T47D (cell line): ENCODE data around the gene LHFPL2.

Source experiments
- DNase-seq, 2 experiments: peaks; one replicate each; pipeline versions ENCODE4 v3.0.0 to v3.0.0-alpha.2; 2011 to 2012; ENCODE audit warnings: low read depth in 1 of 2, low spot score in 1 of 2
- JUND ChIP-seq: IDR thresholded peaks from 2 replicates; pipeline ENCODE4 v1.6.1; 2012; ENCODE audit warnings: low read depth
- in situ Hi-C: cut with HindIII; loops from 2 replicates; pipeline ENCODE4 v1.10.0; 2016; ENCODE audit warnings: low sequenced_read_pairs, low pct_unique_long_range_greater_than_20kb

Gene LHFPL2

DNA sequence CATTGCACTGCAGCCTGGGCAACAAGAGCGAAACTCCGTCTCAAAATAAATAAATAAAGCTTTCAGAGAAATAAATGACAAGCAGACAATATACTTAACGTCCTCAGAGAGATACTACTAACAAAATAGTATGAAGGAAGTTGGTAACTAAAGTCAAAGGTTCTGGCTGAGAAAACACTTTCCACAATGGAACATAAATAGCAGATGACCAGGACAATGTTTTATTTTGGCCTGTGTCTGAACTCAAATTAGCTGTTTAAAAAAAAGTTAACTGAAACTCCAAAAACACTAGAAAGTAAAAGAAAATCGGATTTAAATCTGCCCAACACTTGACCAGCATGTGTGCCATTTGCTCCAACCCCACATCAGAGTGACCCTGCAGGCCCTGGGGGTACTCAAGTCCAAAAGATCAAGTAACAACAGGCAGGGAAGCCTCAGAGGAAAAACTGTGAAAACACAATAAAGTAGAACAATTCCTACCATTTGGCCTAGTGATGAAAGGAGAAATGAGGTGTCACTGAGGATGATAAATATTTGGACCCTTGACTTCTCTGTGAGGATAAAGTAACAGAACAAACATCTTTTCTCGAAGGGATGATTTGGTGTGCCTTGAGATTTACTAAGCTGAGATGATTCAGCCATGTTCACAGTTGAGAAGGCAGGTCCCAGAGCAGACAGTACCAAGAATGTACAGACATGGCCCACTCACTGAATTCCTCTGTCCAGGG lies 47.7 kb downstream of the LHFPL2 start:
- DNase-seq, result no peak
- in situ Hi-C loops, result no loop called here
- no peak for TF ChIP-seq JUND

DNA sequence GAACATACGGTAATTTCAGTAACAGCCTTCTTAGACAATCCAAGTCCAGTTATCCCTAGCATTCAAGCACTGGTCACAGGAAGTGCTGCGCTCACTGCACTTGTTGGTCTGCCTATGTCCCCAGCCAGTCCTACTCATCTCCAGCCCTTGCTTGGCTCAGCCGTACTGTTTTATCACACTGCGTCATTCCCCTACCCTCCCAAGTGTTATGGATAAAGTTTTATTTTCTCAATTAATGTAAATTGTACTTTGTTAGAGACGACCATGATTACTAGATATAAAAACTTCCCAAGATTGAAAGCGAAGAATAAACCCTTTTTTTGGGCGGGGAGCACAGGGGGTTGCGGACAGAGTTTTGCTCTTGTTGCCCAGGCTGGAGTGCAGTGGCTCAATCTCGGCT lies 49.6 kb downstream of the LHFPL2 start:
- no peak for DNase-seq
- in situ Hi-C loops, result no loop called here
- no peak for TF ChIP-seq JUND

- TF ChIP-seq JUND, result no peak
- in situ Hi-C loops, result no loop called here
- DNase-seq, result no peak
Measured at GRCh38 chr5:78597974-78598371, 50.6 kb downstream of the LHFPL2 start.

- in situ Hi-C loops, result no loop called here
- no peak for DNase-seq
- TF ChIP-seq JUND, result no peak
Measured at GRCh38 chr5:78597068-78597973, 51.3 kb downstream of the LHFPL2 start.

GRCh38 chr5:78595458-78595921 lies 53.1 kb downstream of the LHFPL2 start:
- no peak for DNase-seq
- TF ChIP-seq JUND, result no peak
- in situ Hi-C loops, result no loop called here

DNA sequence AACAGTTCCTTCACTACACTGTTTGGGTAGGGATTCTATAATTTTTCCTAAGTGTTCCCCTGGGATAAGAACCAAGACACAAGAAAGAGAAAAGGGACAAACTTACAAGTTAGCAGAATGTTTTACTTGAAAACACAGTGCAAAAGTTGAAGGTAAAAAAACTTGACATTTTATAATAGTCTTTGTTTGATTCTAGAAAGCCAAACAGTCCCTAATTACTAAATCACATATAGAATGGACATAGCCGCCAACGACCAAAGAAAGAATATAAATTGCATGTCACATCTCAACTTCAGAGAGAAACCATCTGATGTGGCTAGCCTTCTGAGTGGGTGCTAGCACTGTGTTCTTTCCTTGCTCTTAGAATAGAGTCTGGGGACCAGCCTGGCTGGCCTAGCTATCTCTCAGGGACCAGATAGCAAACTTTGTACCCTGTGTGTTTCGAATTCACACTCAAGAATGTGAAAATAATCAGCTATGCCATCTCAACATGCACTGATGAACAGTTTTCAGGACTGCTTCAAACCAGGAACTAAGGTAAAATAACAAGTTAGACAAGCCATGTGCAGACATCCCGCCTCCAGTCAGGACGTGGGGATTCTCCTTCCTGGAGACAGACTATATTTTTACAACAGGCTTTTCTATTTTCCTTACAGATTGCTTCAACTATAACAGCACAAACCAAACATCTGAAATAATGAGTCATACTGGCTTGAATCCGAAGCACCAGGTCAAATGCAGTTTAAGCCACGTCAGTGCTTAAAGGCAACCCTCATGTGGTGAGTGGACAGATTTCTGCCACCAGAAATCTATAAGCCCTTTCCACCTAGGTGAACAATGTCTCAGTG lies 53.7 kb downstream of the LHFPL2 start:
- peak; percentile 44 to 76 for DNase-seq
- no peak; the same call in 1 of the 2 replicates for TF ChIP-seq JUND
- in situ Hi-C loops, result no loop called here

DNA sequence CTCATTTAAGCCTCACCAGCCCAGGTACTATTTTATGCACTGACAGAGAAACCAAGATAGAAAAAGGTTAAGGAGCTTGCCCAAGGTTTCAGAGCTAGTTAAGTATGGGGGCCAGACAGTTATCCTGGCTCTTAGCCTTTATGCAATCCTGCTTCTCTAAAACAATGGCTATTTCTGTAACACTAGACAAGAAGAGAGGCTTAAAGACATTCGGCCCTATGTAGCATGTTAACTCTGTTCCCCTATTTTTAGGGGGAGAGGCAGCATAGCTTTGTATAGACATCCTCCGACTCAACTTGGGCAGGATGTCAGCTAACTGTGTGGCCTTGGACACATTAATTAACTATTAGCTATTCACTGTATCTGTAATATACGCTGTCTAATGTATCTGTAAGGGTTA lies 54.6 kb downstream of the LHFPL2 start:
- DNase-seq, result no peak
- in situ Hi-C loops, result no loop called here
- TF ChIP-seq JUND, result no peak

- peak in 1 of 2 experiments; percentile 15 for DNase-seq
- no peak for TF ChIP-seq JUND
- in situ Hi-C loops, result no loop called here
Measured at GRCh38 chr5:78593465-78593864, 55.1 kb downstream of the LHFPL2 start.

GRCh38 chr5:78592735-78593386 lies 55.7 kb downstream of the LHFPL2 start:
- in situ Hi-C loops, result no loop called here
- no peak for DNase-seq
- no peak for TF ChIP-seq JUND

DNA sequence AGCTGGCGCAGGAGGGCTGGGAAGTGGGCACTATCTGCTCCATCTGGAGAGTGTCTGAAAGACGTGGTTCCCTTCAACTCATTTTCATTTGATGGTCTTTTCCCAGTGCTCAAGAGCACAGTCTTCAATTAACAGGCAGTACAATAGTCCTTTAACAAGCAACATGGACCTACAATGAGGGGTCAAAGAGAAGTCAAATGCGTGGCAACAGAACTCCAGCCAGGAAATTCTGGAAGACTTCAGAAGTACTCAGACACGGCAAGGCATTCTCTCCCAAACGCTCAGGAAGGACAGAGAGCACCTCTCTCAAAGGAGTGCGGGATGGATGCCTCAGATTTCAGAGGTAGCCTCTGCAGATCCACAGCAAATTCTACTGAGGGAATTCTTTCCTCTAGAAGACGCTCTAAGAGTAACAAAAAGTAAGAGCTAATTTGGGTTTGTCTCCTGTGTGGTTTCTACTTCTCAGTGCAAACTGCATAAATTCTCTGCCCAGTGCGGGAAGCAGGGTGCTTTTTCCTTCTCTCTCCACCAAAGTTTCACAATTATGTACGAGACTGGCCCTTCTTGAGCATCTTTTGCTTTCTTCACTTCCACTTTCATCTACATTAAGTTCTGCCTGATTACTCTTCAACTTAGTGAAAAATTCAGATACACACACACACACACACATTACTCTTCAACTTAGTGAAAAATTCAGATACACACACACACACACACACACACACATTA lies 56.4 kb downstream of the LHFPL2 start:
- in situ Hi-C loops, result no loop called here
- no peak for TF ChIP-seq JUND
- DNase-seq, result no peak

DNA sequence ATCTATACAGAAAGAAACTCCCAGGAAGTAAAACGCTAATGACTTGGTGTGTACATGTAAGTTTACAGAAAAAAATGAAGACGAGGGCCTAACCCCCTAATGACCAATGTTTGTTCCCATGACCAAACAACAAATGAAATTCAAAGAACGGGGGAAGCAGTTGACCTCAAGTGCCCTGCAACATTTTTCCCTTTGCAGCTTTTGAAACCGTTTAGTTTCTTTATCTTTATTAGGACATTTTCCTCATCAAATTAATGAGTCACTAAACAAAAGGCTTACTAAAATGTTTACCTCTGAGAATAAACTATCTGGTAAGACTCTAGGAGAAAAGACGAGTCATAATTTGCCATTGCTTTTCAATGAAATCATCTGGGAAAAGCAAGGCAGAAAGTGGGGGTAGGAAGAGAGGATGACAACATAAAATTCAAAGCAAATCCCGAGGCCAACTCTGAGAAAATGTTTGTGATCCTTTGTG lies 57.4 kb downstream of the LHFPL2 start:
- in situ Hi-C loops, result no loop called here
- no peak for DNase-seq
- no peak for TF ChIP-seq JUND
